ENCODE measurements around the gene TBC1D2B.

- TF ChIP-seq CTCF (IDR thresholded peaks at IDR 0.05; ENCODE audit: low read length) (no peak), EZH2 (optimal IDR thresholded peaks at IDR 0.05; ENCODE audit: low read depth, low read length) (no peak)
Measured at GRCh38 chr15:78058401-78058935, 19.0 kb downstream of the TBC1D2B start.
